Measurements from ENCODE around the gene AGBL4.

AGBL4 gene

GRCh38 chr1:48940354-48940753 is 1083.4 kb downstream of the AGBL4 start:
- ChIA-PET CTCF (interaction anchor here (2.0 to 2.4 kb wide), 2 partner anchors 13 to 15 kb away, joined by 5 to 7 read pairs; no protein-coding TSS in a partner anchor), POLR2A (no interaction called here)
- DNase-seq (ENCODE audit: extremely low spot score) = no peak
- TF ChIP-seq, protein P1, sequence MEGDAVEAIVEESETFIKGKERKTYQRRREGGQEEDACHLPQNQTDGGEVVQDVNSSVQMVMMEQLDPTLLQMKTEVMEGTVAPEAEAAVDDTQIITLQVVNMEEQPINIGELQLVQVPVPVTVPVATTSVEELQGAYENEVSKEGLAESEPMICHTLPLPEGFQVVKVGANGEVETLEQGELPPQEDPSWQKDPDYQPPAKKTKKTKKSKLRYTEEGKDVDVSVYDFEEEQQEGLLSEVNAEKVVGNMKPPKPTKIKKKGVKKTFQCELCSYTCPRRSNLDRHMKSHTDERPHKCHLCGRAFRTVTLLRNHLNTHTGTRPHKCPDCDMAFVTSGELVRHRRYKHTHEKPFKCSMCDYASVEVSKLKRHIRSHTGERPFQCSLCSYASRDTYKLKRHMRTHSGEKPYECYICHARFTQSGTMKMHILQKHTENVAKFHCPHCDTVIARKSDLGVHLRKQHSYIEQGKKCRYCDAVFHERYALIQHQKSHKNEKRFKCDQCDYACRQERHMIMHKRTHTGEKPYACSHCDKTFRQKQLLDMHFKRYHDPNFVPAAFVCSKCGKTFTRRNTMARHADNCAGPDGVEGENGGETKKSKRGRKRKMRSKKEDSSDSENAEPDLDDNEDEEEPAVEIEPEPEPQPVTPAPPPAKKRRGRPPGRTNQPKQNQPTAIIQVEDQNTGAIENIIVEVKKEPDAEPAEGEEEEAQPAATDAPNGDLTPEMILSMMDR (IDR thresholded peaks at IDR 0.05; ENCODE audit: control extremely low read depth, extremely low read depth, low read depth, missing control alignments) = no peak

- no peak for DNase-seq (ENCODE audit: extremely low spot score)
- CTCF ChIA-PET = no interaction called here
- POLR2A ChIA-PET = no interaction called here
- TF ChIP-seq, protein P1 (IDR thresholded peaks at IDR 0.05; ENCODE audit: control extremely low read depth, extremely low read depth, low read depth, missing control alignments) = no peak
Measured at GRCh38 chr1:48939828-48940227, 1083.9 kb downstream of the AGBL4 start.

- no peak for DNase-seq (ENCODE audit: extremely low spot score)
- POLR2A ChIA-PET = no interaction called here
- CTCF ChIA-PET = no interaction called here
- TF ChIP-seq, protein P1 (IDR thresholded peaks at IDR 0.05; ENCODE audit: control extremely low read depth, extremely low read depth, low read depth, missing control alignments) = no peak
Measured at GRCh38 chr1:48939042-48939441, 1084.7 kb downstream of the AGBL4 start.

DNA sequence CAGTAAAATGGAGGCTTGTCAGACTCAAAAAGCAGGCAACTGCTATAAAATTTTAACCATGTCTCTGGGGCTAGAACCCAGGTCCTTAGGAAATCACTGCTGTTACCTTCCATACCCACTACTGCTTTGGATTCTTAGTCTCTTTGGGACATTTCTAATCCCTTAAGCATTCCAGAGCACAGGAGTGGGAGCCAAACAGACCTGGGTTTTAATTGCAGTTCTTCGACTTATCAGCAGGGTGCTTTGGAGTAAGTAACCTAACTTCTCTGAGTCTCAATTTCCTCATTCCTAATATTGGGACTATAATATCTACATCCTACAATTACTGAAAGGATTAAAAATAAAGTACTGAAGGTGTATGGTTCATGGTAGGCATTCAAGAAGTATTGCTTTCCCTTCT is 1086.0 kb downstream of the AGBL4 start:
- POLR2A ChIA-PET = no interaction called here
- CTCF ChIA-PET = no interaction called here
- DNase-seq (ENCODE audit: extremely low spot score) = no peak
- TF ChIP-seq, protein P1 (IDR thresholded peaks at IDR 0.05; ENCODE audit: control extremely low read depth, extremely low read depth, low read depth, missing control alignments) = no peak

- ChIA-PET POLR2A (no interaction called here), CTCF (interaction anchor here (1.1 kb wide), 1 partner anchor 21 kb away, joined by 3 read pairs; no protein-coding TSS in a partner anchor)
- no peak for DNase-seq (ENCODE audit: extremely low spot score)
- TF ChIP-seq, protein P1 (IDR thresholded peaks at IDR 0.05; ENCODE audit: control extremely low read depth, extremely low read depth, low read depth, missing control alignments) = no peak
Measured at GRCh38 chr1:48936436-48936835, 1087.3 kb downstream of the AGBL4 start.

GRCh38 chr1:48932366-48932765 is 1091.4 kb downstream of the AGBL4 start:
- TF ChIP-seq, protein P1 (IDR thresholded peaks at IDR 0.05; ENCODE audit: control extremely low read depth, extremely low read depth, low read depth, missing control alignments) = no peak
- ChIA-PET CTCF (no interaction called here), POLR2A (no interaction called here)
- no peak for DNase-seq (ENCODE audit: extremely low spot score)

Measured in GM10248 (cell line).